HG02840 (cell line): ENCODE results near the gene CFAP54.
"Not testable (repeated sequence)": the region's sequence is repeated elsewhere in the genome, so short reads cannot be mapped to it uniquely, and the experiment has no call there.

ENCODE experiments used
- ATAC-seq: cut with Tn5 transposase; IDR thresholded peaks from one replicate; pipeline ENCODE4 v1.9.1; 2021; ENCODE audit warnings: mild to moderate bottlenecking, moderate library complexity, moderate number of reproducible peaks; ENCODE audit not compliant: unreplicated experiment, low FRiP score

The CFAP54 gene

GRCh38 chr12:96719660-96720362, 230.4 kb downstream of the CFAP54 start:
- peak; percentile 93 for ATAC-seq

- peak; percentile 48 for ATAC-seq
Measured at GRCh38 chr12:96720363-96720705, 231.0 kb downstream of the CFAP54 start.

GRCh38 chr12:96729466-96729865, 240.1 kb downstream of the CFAP54 start:
- not testable (repeated sequence) for ATAC-seq

- no peak for ATAC-seq
Measured at GRCh38 chr12:96729886-96730285, 240.5 kb downstream of the CFAP54 start.

GRCh38 chr12:96743606-96744005, 254.2 kb downstream of the CFAP54 start:
- no peak for ATAC-seq

- no peak for ATAC-seq
Measured at GRCh38 chr12:96749999-96750398, 260.6 kb downstream of the CFAP54 start.

GRCh38 chr12:96751626-96752025, 262.2 kb downstream of the CFAP54 start:
- ATAC-seq = no peak

GRCh38 chr12:96752211-96752610, 262.8 kb downstream of the CFAP54 start:
- no peak for ATAC-seq

- ATAC-seq = no peak
Measured at GRCh38 chr12:96766232-96766631, 276.9 kb downstream of the CFAP54 start.

- no peak for ATAC-seq
Measured at GRCh38 chr12:96769400-96769799, 280.0 kb downstream of the CFAP54 start.

GRCh38 chr12:96770219-96771102, 281.1 kb downstream of the CFAP54 start:
- ATAC-seq = no peak

- no peak for ATAC-seq
Measured at GRCh38 chr12:96773031-96773430, 283.7 kb downstream of the CFAP54 start.

GRCh38 chr12:96774496-96775256, 285.3 kb downstream of the CFAP54 start:
- no peak for ATAC-seq

GRCh38 chr12:96776908-96777307, 287.5 kb downstream of the CFAP54 start:
- ATAC-seq = no peak

- no peak for ATAC-seq
Measured at GRCh38 chr12:96780330-96780729, 291.0 kb downstream of the CFAP54 start.

GRCh38 chr12:96786791-96787190, 297.4 kb downstream of the CFAP54 start:
- ATAC-seq = no peak

- ATAC-seq = no peak
Measured at GRCh38 chr12:96803969-96804368, 314.6 kb downstream of the CFAP54 start.

- no peak for ATAC-seq
Measured at GRCh38 chr12:96806272-96806671, 316.9 kb downstream of the CFAP54 start.

- no peak for ATAC-seq
Measured at GRCh38 chr12:96807741-96808140, 318.4 kb downstream of the CFAP54 start.

- ATAC-seq = no peak
Measured at GRCh38 chr12:96808587-96808986, 319.2 kb downstream of the CFAP54 start.

GRCh38 chr12:96809522-96809921, 320.1 kb downstream of the CFAP54 start:
- ATAC-seq = no peak
